GM12892 (cell line): ENCODE measurements around the gene FAM83F.

ENCODE experiments used
- POLR2A ChIP-seq: IDR thresholded peaks from 2 replicates; pipeline ENCODE4 v1.6.1; 2011; ENCODE audit warnings: low read depth, low read length, control low read depth
- POLR2AphosphoS5 ChIP-seq: IDR thresholded peaks from 2 replicates; pipeline ENCODE4 v1.6.1; 2011; ENCODE audit warnings: low read depth, low read length, control low read depth

GRCh38 chr22:40083794-40084193 is 89.0 kb downstream of the FAM83F start:
- no peak for TF ChIP-seq POLR2A
- no peak for TF ChIP-seq POLR2AphosphoS5
